Ascending aorta (tissue), 2 donors: ENCODE measurements around the gene LMNA. TPM values are rescaled to one million over a fixed set of nuclear protein-coding genes. Genes with fewer than 3 reads are reported as not detected.

ENCODE experiments used
- DNase-seq, 2 donors: peaks; one replicate each; pipeline ENCODE4 v3.0.0-alpha.2; 2019; ENCODE audit warnings: low spot score in 2 of 2
- H3K27ac ChIP-seq, 2 donors: fragments of 200-600 bp; sonication (generic); one replicate each; pipeline ENCODE4 v1.5.1; 2016 to 2017; ENCODE audit warnings: mild to moderate bottlenecking in 1 of 2
- H3K27me3 ChIP-seq: fragments of 200-600 bp; sonication (generic); one replicate; pipeline ENCODE4 v1.5.1; 2017
- H3K36me3 ChIP-seq, 2 donors: fragments of 200-600 bp; sonication (generic); one replicate each; pipeline ENCODE4 v1.5.1; 2016
- H3K4me1 ChIP-seq, 2 donors: fragments of 200-600 bp; sonication (generic); one replicate each; pipeline ENCODE4 v1.5.1; 2016 to 2017; ENCODE audit warnings: mild to moderate bottlenecking in 1 of 2
- H3K4me3 ChIP-seq, 2 donors: fragments of 200-600 bp; sonication (generic); one replicate each; pipeline ENCODE4 v1.5.1; 2016 to 2017; ENCODE audit warnings: mild to moderate bottlenecking in 1 of 2
- H3K9me3 ChIP-seq, 2 donors: fragments of 200-600 bp; sonication (generic); one replicate each; pipeline ENCODE4 v1.5.1; 2016
- CTCF ChIP-seq, 3 experiments: fragments of 200-600 bp in 2 of 3; fragments of 450-650 bp in 1 of 3; sonication (generic) in 2 of 3; IDR thresholded peaks; one replicate each; pipeline ENCODE4 v1.5.1; 2016 to 2019; ENCODE audit warnings: antibody characterized with exemption in 3 of 3, mild to moderate bottlenecking in 1 of 3, moderate library complexity in 1 of 3
- intact Hi-C: fragments of 100-400 bp; cut with DNase I; formaldehyde crosslinking; loops from one replicate; pipeline ENCODE4 v1.15.1; 2023
- total RNA-seq: library from RNA; depleted of rRNA; stranded (reverse); fragments of >200 nt; gene quantifications from one replicate; pipeline ENCODE4 v1.1.0, GENCODE V29; 2016

The LMNA gene
- total RNA-seq, 1 donor from 2014 or later = 783 TPM

- Histone ChIP-seq H3K27ac (peak overlapping the region; percentile 97), H3K27me3 (no peaks in the 10 kb centered on the region), H3K4me3 (no peak overlapping the region), H3K9me3 (no peaks in the 10 kb centered on the region), H3K4me1 (peaks cover 30 to 46% of the 10 kb centered on the region in 2 donors), H3K36me3 (peaks cover 52 to 56% of the 10 kb centered on the region in 2 donors)
- intact Hi-C loops = loop anchor here (1.0 kb wide), 1 partner anchor 34 kb away; no protein-coding TSS in a partner anchor
- TF ChIP-seq CTCF (IDR thresholded peaks at IDR 0.05) = no peak
- no peak for DNase-seq
Measured at GRCh38 chr1:156130578-156130942, 16.0 kb downstream of the LMNA start.

- Histone ChIP-seq H3K27me3 (no peaks in the 10 kb centered on the region), H3K9me3 (no peaks in the 10 kb centered on the region), H3K36me3 (peaks cover 95 to 96% of the 10 kb centered on the region in 2 donors), H3K4me1 (peaks cover 1 to 14% of the 10 kb centered on the region in 2 donors), H3K27ac (peak overlapping the region; percentile 31 to 52), H3K4me3 (no peak overlapping the region)
- no peak for TF ChIP-seq CTCF (IDR thresholded peaks at IDR 0.05)
- intact Hi-C loops = no loop called here
- DNase-seq = no peak
Measured at GRCh38 chr1:156134716-156135435, 20.4 kb downstream of the LMNA start.

- H3K9me3 ChIP-seq = no peaks in the 10 kb centered on the region
- peaks cover 87% of the 10 kb centered on the region in 2 donors for H3K36me3 ChIP-seq
- intact Hi-C loops = no loop called here
- peak overlapping the region; percentile 47 to 52 for H3K27ac ChIP-seq
- no peak overlapping the region for H3K4me3 ChIP-seq
- H3K4me1 ChIP-seq = peaks cover 3 to 16% of the 10 kb centered on the region in 2 donors
- no peaks in the 10 kb centered on the region for H3K27me3 ChIP-seq
- no peak for DNase-seq
- TF ChIP-seq CTCF (IDR thresholded peaks at IDR 0.05) = no peak
Measured at GRCh38 chr1:156135930-156136871, 21.7 kb downstream of the LMNA start.

GRCh38 chr1:156136970-156137483 is 22.5 kb downstream of the LMNA start:
- Histone ChIP-seq H3K9me3 (no peaks in the 10 kb centered on the region), H3K4me3 (no peak overlapping the region), H3K36me3 (peaks cover 78 to 79% of the 10 kb centered on the region in 2 donors), H3K27me3 (no peaks in the 10 kb centered on the region), H3K4me1 (peaks cover 8 to 21% of the 10 kb centered on the region in 2 donors), H3K27ac (peak overlapping the region in 1 of 2 donors; percentile 47)
- intact Hi-C loops = no loop called here
- no peak for TF ChIP-seq CTCF (IDR thresholded peaks at IDR 0.05)
- DNase-seq = no peak

GRCh38 chr1:156138458-156138867 is 24.0 kb downstream of the LMNA start:
- no peaks in the 10 kb centered on the region for H3K9me3 ChIP-seq
- intact Hi-C loops = no loop called here
- TF ChIP-seq CTCF (IDR thresholded peaks at IDR 0.05) = no peak
- H3K36me3 ChIP-seq = peaks cover 64% of the 10 kb centered on the region in 2 donors
- H3K4me3 ChIP-seq = no peak overlapping the region
- H3K27ac ChIP-seq = peak overlapping the region in 1 of 2 donors; percentile 61
- no peak for DNase-seq
- peaks cover 8 to 21% of the 10 kb centered on the region in 2 donors for H3K4me1 ChIP-seq
- H3K27me3 ChIP-seq = no peaks in the 10 kb centered on the region
